Measurements from ENCODE around the gene MCRIP1. TPM values are rescaled to one million over a fixed set of nuclear protein-coding genes. Genes with fewer than 3 reads are reported as not detected.
A peak's percentile ranks its signal among the peaks of the same experiment; 100 is the strongest.

MCRIP1 gene
- total and polyA plus RNA-seq, 2 of the 13 experiments (the other 11 are each of a cell fraction or from before 2014, with no cell fraction given), result 79.7 to 84.9 TPM

- TF ChIP-seq SOX13 (IDR thresholded peaks at IDR 0.05), result 0 out of 2 replicates have a peak, but pooled peaks have one; percentile 26
- 0 out of 4 replicates have a peak, but pooled peaks of 1 of the 2 experiments have one; percentile 28 for TF ChIP-seq SOX13 (CRISPR knock-in tag; conservative IDR thresholded peaks at IDR 0.05 in 1 of 2, IDR thresholded peaks at IDR 0.05 in 1 of 2)
- TF ChIP-seq HNRNPL (IDR thresholded peaks at IDR 0.05; ENCODE audit: low read depth, low read length), result peak; percentile 99
- TF ChIP-seq MXI1 (IDR thresholded peaks at IDR 0.05; ENCODE audit: borderline replicate concordance, low read depth, low read length), result peak; percentile 74; the same call in 1 of the 3 replicates
- TF ChIP-seq, protein P1, sequence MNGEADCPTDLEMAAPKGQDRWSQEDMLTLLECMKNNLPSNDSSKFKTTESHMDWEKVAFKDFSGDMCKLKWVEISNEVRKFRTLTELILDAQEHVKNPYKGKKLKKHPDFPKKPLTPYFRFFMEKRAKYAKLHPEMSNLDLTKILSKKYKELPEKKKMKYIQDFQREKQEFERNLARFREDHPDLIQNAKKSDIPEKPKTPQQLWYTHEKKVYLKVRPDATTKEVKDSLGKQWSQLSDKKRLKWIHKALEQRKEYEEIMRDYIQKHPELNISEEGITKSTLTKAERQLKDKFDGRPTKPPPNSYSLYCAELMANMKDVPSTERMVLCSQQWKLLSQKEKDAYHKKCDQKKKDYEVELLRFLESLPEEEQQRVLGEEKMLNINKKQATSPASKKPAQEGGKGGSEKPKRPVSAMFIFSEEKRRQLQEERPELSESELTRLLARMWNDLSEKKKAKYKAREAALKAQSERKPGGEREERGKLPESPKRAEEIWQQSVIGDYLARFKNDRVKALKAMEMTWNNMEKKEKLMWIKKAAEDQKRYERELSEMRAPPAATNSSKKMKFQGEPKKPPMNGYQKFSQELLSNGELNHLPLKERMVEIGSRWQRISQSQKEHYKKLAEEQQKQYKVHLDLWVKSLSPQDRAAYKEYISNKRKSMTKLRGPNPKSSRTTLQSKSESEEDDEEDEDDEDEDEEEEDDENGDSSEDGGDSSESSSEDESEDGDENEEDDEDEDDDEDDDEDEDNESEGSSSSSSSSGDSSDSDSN (CRISPR knock-in tag; IDR thresholded peaks at IDR 0.05), result 0 out of 2 replicates have a peak, but pooled peaks have one; percentile 16
- TF ChIP-seq, protein P2, sequence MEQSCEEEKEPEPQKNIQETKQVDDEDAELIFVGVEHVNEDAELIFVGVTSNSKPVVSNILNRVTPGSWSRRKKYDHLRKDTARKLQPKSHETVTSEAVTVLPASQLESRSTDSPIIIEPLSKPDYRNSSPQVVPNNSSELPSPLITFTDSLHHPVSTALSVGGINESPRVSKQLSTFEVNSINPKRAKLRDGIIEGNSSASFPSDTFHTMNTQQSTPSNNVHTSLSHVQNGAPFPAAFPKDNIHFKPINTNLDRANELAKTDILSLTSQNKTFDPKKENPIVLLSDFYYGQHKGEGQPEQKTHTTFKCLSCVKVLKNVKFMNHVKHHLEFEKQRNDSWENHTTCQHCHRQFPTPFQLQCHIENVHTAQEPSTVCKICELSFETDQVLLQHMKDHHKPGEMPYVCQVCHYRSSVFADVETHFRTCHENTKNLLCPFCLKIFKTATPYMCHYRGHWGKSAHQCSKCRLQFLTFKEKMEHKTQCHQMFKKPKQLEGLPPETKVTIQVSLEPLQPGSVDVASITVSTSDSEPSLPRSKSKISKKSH (CRISPR knock-in tag; IDR thresholded peaks at IDR 0.05; ENCODE audit: borderline replicate concordance), result no peak; the same call in 1 of the 2 replicates
- TF ChIP-seq, protein P3, sequence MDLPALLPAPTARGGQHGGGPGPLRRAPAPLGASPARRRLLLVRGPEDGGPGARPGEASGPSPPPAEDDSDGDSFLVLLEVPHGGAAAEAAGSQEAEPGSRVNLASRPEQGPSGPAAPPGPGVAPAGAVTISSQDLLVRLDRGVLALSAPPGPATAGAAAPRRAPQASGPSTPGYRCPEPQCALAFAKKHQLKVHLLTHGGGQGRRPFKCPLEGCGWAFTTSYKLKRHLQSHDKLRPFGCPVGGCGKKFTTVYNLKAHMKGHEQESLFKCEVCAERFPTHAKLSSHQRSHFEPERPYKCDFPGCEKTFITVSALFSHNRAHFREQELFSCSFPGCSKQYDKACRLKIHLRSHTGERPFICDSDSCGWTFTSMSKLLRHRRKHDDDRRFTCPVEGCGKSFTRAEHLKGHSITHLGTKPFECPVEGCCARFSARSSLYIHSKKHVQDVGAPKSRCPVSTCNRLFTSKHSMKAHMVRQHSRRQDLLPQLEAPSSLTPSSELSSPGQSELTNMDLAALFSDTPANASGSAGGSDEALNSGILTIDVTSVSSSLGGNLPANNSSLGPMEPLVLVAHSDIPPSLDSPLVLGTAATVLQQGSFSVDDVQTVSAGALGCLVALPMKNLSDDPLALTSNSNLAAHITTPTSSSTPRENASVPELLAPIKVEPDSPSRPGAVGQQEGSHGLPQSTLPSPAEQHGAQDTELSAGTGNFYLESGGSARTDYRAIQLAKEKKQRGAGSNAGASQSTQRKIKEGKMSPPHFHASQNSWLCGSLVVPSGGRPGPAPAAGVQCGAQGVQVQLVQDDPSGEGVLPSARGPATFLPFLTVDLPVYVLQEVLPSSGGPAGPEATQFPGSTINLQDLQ (CRISPR knock-in tag; IDR thresholded peaks at IDR 0.05), result peak; percentile 82; the same call in 1 of the 2 replicates
- 0 out of 2 replicates have a peak, but pooled peaks have one; percentile 18 for TF ChIP-seq RXRA (CRISPR knock-in tag; IDR thresholded peaks at IDR 0.05)
- 0 out of 2 replicates have a peak, but pooled peaks have one; percentile 21 for TF ChIP-seq CHCHD3 (CRISPR knock-in tag; IDR thresholded peaks at IDR 0.05)
- TF ChIP-seq RXRB (CRISPR knock-in tag; IDR thresholded peaks at IDR 0.05; ENCODE audit: borderline replicate concordance), result no peak
- TF ChIP-seq HNF4G (IDR thresholded peaks at IDR 0.05; ENCODE audit: borderline replicate concordance, low read depth, low read length), result 0 out of 2 replicates have a peak, but pooled peaks have one; percentile 15
- no peak for TF ChIP-seq HNF4G (CRISPR knock-in tag; IDR thresholded peaks at IDR 0.05; ENCODE audit: borderline replicate concordance, low read depth)
- TF ChIP-seq HOXA3 (CRISPR knock-in tag; IDR thresholded peaks at IDR 0.05), result peak; percentile 12
- peak; percentile 32; the same call in 1 of the 2 replicates for TF ChIP-seq BHLHE40 (IDR thresholded peaks at IDR 0.05; ENCODE audit: low read length)
- peak; percentile 8 for TF ChIP-seq RBM22 (optimal IDR thresholded peaks at IDR 0.05; ENCODE audit: low read length)
- no peak for TF ChIP-seq HNRNPK (IDR thresholded peaks at IDR 0.05; ENCODE audit: low read depth, low read length, poor library complexity, severe bottlenecking)
- 0 out of 2 replicates have a peak, but pooled peaks have one; percentile 33 for TF ChIP-seq ZNF703 (CRISPR knock-in tag; IDR thresholded peaks at IDR 0.05; ENCODE audit: borderline replicate concordance)
- TF ChIP-seq HIC2 (CRISPR knock-in tag; IDR thresholded peaks at IDR 0.05; ENCODE audit: low read depth), result peak; percentile 99
- TF ChIP-seq SRSF1 (optimal IDR thresholded peaks at IDR 0.05; ENCODE audit: low read depth, low read length), result peak; percentile 48
- TF ChIP-seq AKAP8 (CRISPR knock-in tag; IDR thresholded peaks at IDR 0.05), result no peak
Measured at GRCh38 chr17:81865733-81866439, 32.8 kb upstream of the MCRIP1 start (continued).
